ENCODE data around the gene FXR1. TPM values are rescaled to one million over a fixed set of nuclear protein-coding genes. Genes with fewer than 3 reads are reported as not detected.

The FXR1 gene
- total and polyA plus RNA-seq, 9 donors, result 414 to 575 (median 492) TPM

- H3K4me1 ChIP-seq (ENCODE audit: control insufficient read depth, insufficient read depth, low read length), result no peaks in the 10 kb centered on the region
- H3K4me3 ChIP-seq (ENCODE audit: low read length), result no peak overlapping the region
- WGBS (ENCODE audit: insufficient coverage), result 86% methylated on average over 2 of the region's 6 CpGs
- no peaks in the 10 kb centered on the region for H3K27me3 ChIP-seq (ENCODE audit: control insufficient read depth, insufficient read depth, low read length)
- H3K9me3 ChIP-seq (replicated peaks; ENCODE audit: control insufficient read depth, low read depth, low read length), result peaks cover 4% of the 10 kb centered on the region
- H3K27ac ChIP-seq (ENCODE audit: low read length), result no peak overlapping the region
- no peak for DNase-seq
- no peaks in the 10 kb centered on the region for H3K36me3 ChIP-seq (ENCODE audit: control insufficient read depth, insufficient read depth, low read length)
These were observed 23.4 kb upstream of the FXR1 start for GRCh38 chr3:180888992-180889560.

GRCh38 chr3:180898572-180898971 lies 13.9 kb upstream of the FXR1 start:
- WGBS (ENCODE audit: insufficient coverage), result 93% methylated on average over 3 of the region's 8 CpGs
- H3K9me3 ChIP-seq (replicated peaks; ENCODE audit: control insufficient read depth, low read depth, low read length), result no peaks in the 10 kb centered on the region
- no peak overlapping the region for H3K27ac ChIP-seq (ENCODE audit: low read length)
- no peak overlapping the region for H3K4me3 ChIP-seq (ENCODE audit: low read length)
- DNase-seq, result no peak
- H3K4me1 ChIP-seq (ENCODE audit: control insufficient read depth, insufficient read depth, low read length), result no peaks in the 10 kb centered on the region
- H3K27me3 ChIP-seq (ENCODE audit: control insufficient read depth, insufficient read depth, low read length), result no peaks in the 10 kb centered on the region
- no peaks in the 10 kb centered on the region for H3K36me3 ChIP-seq (ENCODE audit: control insufficient read depth, insufficient read depth, low read length)

GRCh38 chr3:180909369-180910127 lies 2.9 kb upstream of the FXR1 start:
- no peak for DNase-seq
- Histone ChIP-seq H3K9me3 (replicated peaks; ENCODE audit: control insufficient read depth, low read depth, low read length) (peaks cover 4% of the 10 kb centered on the region), H3K4me3 (ENCODE audit: low read length) (no peak overlapping the region), H3K27ac (ENCODE audit: low read length) (no peak overlapping the region), H3K27me3 (ENCODE audit: control insufficient read depth, insufficient read depth, low read length) (no peaks in the 10 kb centered on the region), H3K4me1 (ENCODE audit: control insufficient read depth, insufficient read depth, low read length) (peaks cover 4% of the 10 kb centered on the region), H3K36me3 (ENCODE audit: control insufficient read depth, insufficient read depth, low read length) (no peaks in the 10 kb centered on the region)
- 69% methylated on average over 1 of the region's 5 CpGs for WGBS (ENCODE audit: insufficient coverage)

- H3K9me3 ChIP-seq (replicated peaks; ENCODE audit: control insufficient read depth, low read depth, low read length), result no peaks in the 10 kb centered on the region
- peaks cover 2% of the 10 kb centered on the region for H3K36me3 ChIP-seq (ENCODE audit: control insufficient read depth, insufficient read depth, low read length)
- no peak overlapping the region for H3K4me3 ChIP-seq (ENCODE audit: low read length)
- no peak for DNase-seq
- peaks cover 5% of the 10 kb centered on the region for H3K4me1 ChIP-seq (ENCODE audit: control insufficient read depth, insufficient read depth, low read length)
- no peak overlapping the region for H3K27ac ChIP-seq (ENCODE audit: low read length)
- no peaks in the 10 kb centered on the region for H3K27me3 ChIP-seq (ENCODE audit: control insufficient read depth, insufficient read depth, low read length)
- WGBS (ENCODE audit: insufficient coverage), result 71% methylated on average over 1 of the region's 4 CpGs
These were observed 1.6 kb upstream of the FXR1 start for GRCh38 chr3:180910823-180911222.

GRCh38 chr3:180911876-180912303 lies 580 bp upstream of the FXR1 start:
- 5% methylated on average over 3 of the region's 6 CpGs for WGBS (ENCODE audit: insufficient coverage)
- no peak for DNase-seq
- peaks cover 7% of the 10 kb centered on the region for H3K36me3 ChIP-seq (ENCODE audit: control insufficient read depth, insufficient read depth, low read length)
- peaks cover 5% of the 10 kb centered on the region for H3K4me1 ChIP-seq (ENCODE audit: control insufficient read depth, insufficient read depth, low read length)
- peak overlapping the region; percentile 97 for H3K4me3 ChIP-seq (ENCODE audit: low read length)
- H3K9me3 ChIP-seq (replicated peaks; ENCODE audit: control insufficient read depth, low read depth, low read length), result no peaks in the 10 kb centered on the region
- H3K27me3 ChIP-seq (ENCODE audit: control insufficient read depth, insufficient read depth, low read length), result no peaks in the 10 kb centered on the region
- peak overlapping the region; percentile 99 for H3K27ac ChIP-seq (ENCODE audit: low read length)

- peaks cover 5% of the 10 kb centered on the region for H3K4me1 ChIP-seq (ENCODE audit: control insufficient read depth, insufficient read depth, low read length)
- H3K27ac ChIP-seq (ENCODE audit: low read length), result peak overlapping the region; percentile 99
- H3K4me3 ChIP-seq (ENCODE audit: low read length), result peak overlapping the region; percentile 97
- H3K36me3 ChIP-seq (ENCODE audit: control insufficient read depth, insufficient read depth, low read length), result peaks cover 7% of the 10 kb centered on the region
- no peaks in the 10 kb centered on the region for H3K9me3 ChIP-seq (replicated peaks; ENCODE audit: control insufficient read depth, low read depth, low read length)
- peak; percentile 61 for DNase-seq
- 22% methylated on average over 4 of the region's 19 CpGs for WGBS (ENCODE audit: insufficient coverage)
- H3K27me3 ChIP-seq (ENCODE audit: control insufficient read depth, insufficient read depth, low read length), result no peaks in the 10 kb centered on the region
These were observed 1.3 kb downstream of the FXR1 start for GRCh38 chr3:180913581-180914404.

- H3K9me3 ChIP-seq (replicated peaks; ENCODE audit: control insufficient read depth, low read depth, low read length), result no peaks in the 10 kb centered on the region
- H3K36me3 ChIP-seq (ENCODE audit: control insufficient read depth, insufficient read depth, low read length), result peaks cover 11% of the 10 kb centered on the region
- no peak for DNase-seq
- no peaks in the 10 kb centered on the region for H3K27me3 ChIP-seq (ENCODE audit: control insufficient read depth, insufficient read depth, low read length)
- WGBS (ENCODE audit: insufficient coverage), result no CpG with 5 or more reads among the region's 1 CpG
- H3K27ac ChIP-seq (ENCODE audit: low read length), result no peak overlapping the region
- H3K4me1 ChIP-seq (ENCODE audit: control insufficient read depth, insufficient read depth, low read length), result peaks cover 2% of the 10 kb centered on the region
- no peak overlapping the region for H3K4me3 ChIP-seq (ENCODE audit: low read length)
These were observed 6.1 kb downstream of the FXR1 start for GRCh38 chr3:180918542-180918941.

- DNase-seq, result no peak
- Histone ChIP-seq H3K27ac (ENCODE audit: low read length) (no peak overlapping the region), H3K4me1 (ENCODE audit: control insufficient read depth, insufficient read depth, low read length) (no peaks in the 10 kb centered on the region), H3K9me3 (replicated peaks; ENCODE audit: control insufficient read depth, low read depth, low read length) (no peaks in the 10 kb centered on the region), H3K36me3 (ENCODE audit: control insufficient read depth, insufficient read depth, low read length) (peaks cover 3% of the 10 kb centered on the region), H3K27me3 (ENCODE audit: control insufficient read depth, insufficient read depth, low read length) (no peaks in the 10 kb centered on the region), H3K4me3 (ENCODE audit: low read length) (no peak overlapping the region)
These were observed 9.8 kb downstream of the FXR1 start for GRCh38 chr3:180922242-180922641.

GRCh38 chr3:180923561-180923960 lies 11.1 kb downstream of the FXR1 start:
- 88% methylated on average over 3 of the region's 4 CpGs for WGBS (ENCODE audit: insufficient coverage)
- H3K4me1 ChIP-seq (ENCODE audit: control insufficient read depth, insufficient read depth, low read length), result no peaks in the 10 kb centered on the region
- H3K4me3 ChIP-seq (ENCODE audit: low read length), result no peak overlapping the region
- H3K27me3 ChIP-seq (ENCODE audit: control insufficient read depth, insufficient read depth, low read length), result no peaks in the 10 kb centered on the region
- H3K36me3 ChIP-seq (ENCODE audit: control insufficient read depth, insufficient read depth, low read length), result peaks cover 3% of the 10 kb centered on the region
- no peak for DNase-seq
- no peak overlapping the region for H3K27ac ChIP-seq (ENCODE audit: low read length)
- H3K9me3 ChIP-seq (replicated peaks; ENCODE audit: control insufficient read depth, low read depth, low read length), result no peaks in the 10 kb centered on the region

- DNase-seq, result no peak
- no CpG with 5 or more reads among the region's 2 CpGs for WGBS (ENCODE audit: insufficient coverage)
- no peaks in the 10 kb centered on the region for H3K9me3 ChIP-seq (replicated peaks; ENCODE audit: control insufficient read depth, low read depth, low read length)
- H3K4me1 ChIP-seq (ENCODE audit: control insufficient read depth, insufficient read depth, low read length), result no peaks in the 10 kb centered on the region
- H3K36me3 ChIP-seq (ENCODE audit: control insufficient read depth, insufficient read depth, low read length), result peaks cover 6% of the 10 kb centered on the region
- H3K27me3 ChIP-seq (ENCODE audit: control insufficient read depth, insufficient read depth, low read length), result no peaks in the 10 kb centered on the region
- H3K4me3 ChIP-seq (ENCODE audit: low read length), result no peak overlapping the region
- no peak overlapping the region for H3K27ac ChIP-seq (ENCODE audit: low read length)
These were observed 14.1 kb downstream of the FXR1 start for GRCh38 chr3:180926526-180926925.
